Stimulated activated CD4-positive, alpha-beta T cell treated with anti-CD3 and anti-CD28 coated beads, TNF-alpha, amount 100 ng/mL, for 48 hours (primary cell): ENCODE data around the gene PRDM16.

Experiments used
- DNase-seq, 3 donors: peaks; one replicate each; pipeline ENCODE4 v3.0.0-alpha.2; 2020; ENCODE audit warnings: low read depth in 3 of 3

PRDM16 gene

DNA sequence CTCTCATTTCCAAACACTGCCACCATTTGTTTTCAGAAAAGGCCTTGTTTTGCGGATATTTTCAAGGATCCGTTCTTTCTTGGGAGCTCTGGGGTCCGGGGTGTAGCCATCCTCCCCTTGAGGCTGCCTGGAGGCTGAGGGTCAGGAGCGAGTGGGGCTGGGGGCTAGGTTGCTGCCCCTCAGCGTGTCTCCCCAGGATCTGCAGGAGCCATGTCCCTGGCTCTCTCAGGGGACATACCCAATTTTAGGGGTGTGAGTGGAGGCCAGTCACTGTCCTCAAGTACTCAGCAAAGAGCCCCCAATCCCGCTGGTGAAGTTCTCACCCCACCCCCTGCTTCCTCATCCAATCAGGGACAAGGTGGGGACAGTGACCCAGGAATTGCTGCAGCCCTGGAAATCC, 15.0 kb upstream of the PRDM16 start:
- DNase-seq: no peak

DNA sequence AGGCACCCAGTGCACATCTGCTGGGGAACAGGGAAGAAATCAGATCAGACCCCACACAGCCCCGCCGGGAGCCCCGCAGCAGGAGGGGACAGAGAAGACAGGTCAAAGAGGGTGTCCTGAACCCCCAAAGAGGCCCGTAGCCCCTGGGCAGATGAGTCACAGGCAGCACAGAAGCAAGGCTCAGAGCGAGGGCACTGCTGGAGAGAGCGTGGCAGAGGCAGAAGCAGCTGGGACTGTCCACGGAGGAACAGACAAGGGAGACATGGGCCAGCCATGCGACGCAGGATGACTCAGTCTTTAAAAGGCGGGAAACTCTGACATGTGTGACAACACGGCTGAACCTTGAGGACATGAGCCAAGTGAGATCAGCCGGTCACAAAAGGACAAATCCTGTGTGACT, 14.5 kb upstream of the PRDM16 start:
- DNase-seq: no peak

GRCh38 chr1:3055051-3055450, 14.0 kb upstream of the PRDM16 start:
- no peak for DNase-seq

- DNase-seq: no peak
Observed at GRCh38 chr1:3056641-3057040, 12.4 kb upstream of the PRDM16 start.

DNA sequence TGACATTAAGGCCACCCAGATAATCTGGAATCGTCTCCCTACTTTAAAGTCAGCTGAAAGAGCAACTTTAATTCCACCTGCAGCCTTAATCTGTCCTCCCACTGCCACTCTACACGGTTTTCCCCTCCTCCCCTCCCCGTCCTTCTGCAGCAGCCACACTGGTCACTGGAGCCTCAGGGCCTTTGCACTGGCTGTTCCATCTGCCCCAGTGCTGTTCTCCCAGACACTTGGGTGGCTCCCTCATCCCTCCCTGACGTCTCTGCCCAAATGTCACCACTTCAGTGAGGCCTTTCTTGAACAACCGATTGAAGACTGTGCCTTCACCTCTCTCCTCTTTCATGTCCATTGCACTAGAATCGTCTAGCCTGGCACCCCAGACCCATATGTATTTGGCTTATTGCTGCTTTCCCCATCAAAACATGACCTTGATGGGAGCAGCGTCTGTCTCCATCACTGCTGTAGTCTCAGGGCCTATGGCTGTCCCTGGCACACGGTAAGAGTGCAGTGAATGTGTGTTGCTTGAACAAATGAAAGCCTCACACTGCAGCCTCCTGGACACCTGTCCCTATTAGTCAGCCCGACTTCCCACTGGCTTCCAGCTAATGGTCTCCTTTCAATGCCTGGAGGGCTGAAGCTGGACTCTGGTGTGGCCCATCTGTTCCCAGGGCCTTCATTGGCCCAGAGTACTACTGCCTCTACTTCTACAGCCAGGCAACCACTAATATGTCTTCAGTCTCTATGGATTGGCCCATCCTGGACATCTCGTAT, 10.6 kb upstream of the PRDM16 start:
- no peak for DNase-seq

GRCh38 chr1:3060127-3060526, 8.9 kb upstream of the PRDM16 start:
- no peak for DNase-seq

- DNase-seq: no peak
Observed at GRCh38 chr1:3060601-3061551, 8.1 kb upstream of the PRDM16 start.

- no peak for DNase-seq
Observed at GRCh38 chr1:3061566-3061965, 7.4 kb upstream of the PRDM16 start.

GRCh38 chr1:3061981-3062615, 6.9 kb upstream of the PRDM16 start:
- DNase-seq: no peak

GRCh38 chr1:3062616-3063378, 6.2 kb upstream of the PRDM16 start:
- DNase-seq: no peak

- no peak for DNase-seq
Observed at GRCh38 chr1:3063379-3064295, 5.4 kb upstream of the PRDM16 start.

DNA sequence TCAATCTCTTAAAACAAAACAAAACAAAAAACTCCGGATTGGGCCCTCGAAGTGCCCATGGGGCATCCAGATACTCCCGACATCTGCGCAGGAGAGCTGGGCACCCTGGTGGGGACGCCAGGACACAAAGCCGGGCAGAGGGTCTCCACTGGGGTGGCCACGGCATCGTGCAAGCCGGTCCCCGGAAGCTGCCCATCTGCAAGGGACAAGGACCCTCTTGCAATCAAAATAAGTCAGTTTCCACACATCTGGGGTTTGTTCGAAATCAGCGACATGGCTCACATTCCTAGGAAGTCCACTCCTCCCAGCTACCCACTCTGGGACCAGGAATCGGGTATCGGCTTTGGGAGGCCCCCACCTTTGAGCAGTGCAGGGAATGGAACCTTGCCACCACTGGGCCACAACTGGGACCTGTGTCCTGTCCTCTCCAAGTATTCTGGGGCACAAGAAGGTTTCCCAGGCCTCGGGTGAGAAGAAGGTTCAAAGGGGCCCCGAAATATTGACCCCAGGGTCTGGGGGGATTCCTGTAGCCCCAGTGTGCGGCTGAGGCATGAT, 4.6 kb upstream of the PRDM16 start:
- no peak for DNase-seq

DNA sequence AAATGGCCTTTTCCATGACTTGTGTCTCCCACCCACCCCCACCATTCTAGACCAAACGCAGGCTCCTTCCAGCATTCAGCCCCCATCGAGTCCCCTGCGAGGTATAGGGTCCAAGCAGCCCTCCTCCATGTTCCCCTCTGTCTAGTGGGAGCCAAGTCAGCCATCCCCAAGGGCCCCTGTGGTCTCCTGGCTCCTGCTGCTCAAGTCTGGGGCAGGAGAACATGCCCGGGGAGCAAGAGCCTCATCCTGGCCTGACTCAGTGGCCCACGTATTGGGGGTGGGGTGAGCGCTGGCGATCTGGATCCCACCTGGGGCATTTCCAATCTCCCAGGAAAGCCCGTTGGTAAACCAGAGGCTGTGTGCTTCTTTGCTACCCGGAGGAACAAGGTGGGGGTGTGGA, 4.1 kb upstream of the PRDM16 start:
- DNase-seq: no peak

- DNase-seq: no peak
Observed at GRCh38 chr1:3065396-3065795, 3.6 kb upstream of the PRDM16 start.

- DNase-seq: no peak
Observed at GRCh38 chr1:3065797-3066196, 3.2 kb upstream of the PRDM16 start.

- no peak for DNase-seq
Observed at GRCh38 chr1:3066250-3066711, 2.7 kb upstream of the PRDM16 start.

DNA sequence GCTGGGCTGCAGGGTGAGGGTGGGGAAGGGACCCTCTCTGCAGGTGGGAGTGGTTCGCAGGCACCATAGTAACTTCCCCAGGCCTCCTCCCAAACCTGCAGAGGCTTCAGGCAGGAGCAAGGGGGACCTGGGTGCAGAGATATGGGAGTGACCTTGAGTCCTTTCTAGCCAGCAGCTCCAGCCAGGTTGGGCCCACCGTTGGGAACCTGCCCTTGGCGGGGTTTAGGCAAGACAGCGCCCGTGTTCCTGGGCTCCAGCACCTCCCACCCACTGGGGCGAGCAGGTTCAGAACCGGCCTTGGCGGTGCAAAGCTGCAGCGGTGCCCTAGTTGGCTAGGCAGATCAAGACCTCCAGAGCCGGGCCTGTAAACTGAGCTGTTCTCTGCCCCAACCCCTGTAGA, 2.2 kb upstream of the PRDM16 start:
- no peak for DNase-seq

- no peak for DNase-seq
Observed at GRCh38 chr1:3067301-3067670, 1.7 kb upstream of the PRDM16 start.

DNA sequence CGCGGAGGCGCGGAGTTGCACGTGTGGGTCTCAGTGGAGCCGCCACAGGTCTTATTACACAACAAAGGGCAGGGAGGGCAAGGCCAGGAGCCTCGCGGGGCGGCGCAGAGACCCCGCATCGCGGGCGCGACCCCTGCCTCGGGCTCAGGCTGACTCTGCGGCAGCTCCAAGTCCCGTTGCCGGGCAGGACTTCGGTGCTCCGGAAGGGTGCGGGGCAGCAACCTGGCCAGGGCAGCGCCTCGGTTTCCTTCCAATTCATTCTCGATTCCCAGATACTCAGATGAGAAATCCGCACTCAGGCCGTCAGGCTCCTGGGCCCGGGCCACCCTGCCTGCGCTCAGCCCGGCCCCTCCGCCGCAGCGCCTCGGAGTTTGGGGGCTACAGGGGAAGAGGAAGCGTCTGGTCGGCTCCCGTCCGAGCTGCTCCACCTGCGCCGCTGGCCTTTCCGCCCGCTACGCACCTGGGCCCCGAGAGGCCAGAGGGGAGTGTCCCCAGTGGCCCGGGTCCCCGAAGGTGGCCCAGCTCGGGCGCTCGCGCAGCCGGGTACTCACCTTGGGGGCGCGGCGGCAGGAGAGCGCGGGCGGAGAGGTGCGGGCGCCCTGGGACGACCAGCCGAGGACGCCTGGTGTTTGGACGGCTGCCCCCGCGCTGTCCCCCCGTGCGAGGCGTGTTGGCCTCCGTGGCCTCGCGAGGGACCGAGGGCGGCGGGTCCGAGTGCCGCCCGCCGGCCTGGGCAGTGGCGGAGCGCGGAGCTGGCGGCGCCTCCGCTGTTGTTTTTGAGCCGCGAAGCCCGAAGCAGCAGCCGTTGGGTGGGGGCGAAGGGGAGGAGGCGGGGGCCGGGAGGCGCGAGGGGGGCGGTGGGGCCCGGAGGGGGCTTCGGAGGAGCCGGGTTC, 1.1 kb upstream of the PRDM16 start:
- no peak for DNase-seq
